ENCODE results near the gene SULT1C2.

SULT1C2 gene

DNA sequence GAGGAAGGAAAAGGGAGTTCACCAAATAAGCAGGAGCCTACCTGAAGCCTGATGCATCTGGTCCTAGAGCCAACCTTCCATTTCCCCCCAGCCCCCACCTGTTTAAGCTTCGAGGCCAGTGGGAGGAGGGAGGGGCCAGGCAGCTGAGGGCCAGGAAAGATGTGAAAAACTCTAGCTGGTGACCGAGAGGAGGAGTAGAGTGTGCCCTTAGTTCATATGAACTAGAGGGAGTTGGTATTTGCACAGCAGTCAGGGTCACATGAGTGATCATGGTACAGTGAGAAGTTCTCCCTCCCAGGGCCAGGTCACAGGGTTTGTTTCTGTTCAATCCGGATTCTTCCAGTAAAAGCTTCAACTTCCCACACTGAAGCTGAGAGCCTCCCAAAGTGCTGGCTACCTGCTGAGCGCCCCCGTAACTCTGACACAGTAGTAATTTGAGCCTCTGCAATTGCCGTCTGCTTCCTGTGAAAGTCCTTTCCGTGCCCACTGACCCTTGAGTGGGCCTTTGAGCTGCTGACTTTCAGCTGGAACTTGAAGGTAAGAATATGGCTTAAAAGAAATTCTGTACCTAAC lies at the start of gene SULT1C2:
TSS of gene SULT1C2 (plus strand) at position 362 of the 573 bp plus-strand sequence. CDS start 4,773 bp downstream, outside the sequence.
- TF ChIP-seq, protein P1, sequence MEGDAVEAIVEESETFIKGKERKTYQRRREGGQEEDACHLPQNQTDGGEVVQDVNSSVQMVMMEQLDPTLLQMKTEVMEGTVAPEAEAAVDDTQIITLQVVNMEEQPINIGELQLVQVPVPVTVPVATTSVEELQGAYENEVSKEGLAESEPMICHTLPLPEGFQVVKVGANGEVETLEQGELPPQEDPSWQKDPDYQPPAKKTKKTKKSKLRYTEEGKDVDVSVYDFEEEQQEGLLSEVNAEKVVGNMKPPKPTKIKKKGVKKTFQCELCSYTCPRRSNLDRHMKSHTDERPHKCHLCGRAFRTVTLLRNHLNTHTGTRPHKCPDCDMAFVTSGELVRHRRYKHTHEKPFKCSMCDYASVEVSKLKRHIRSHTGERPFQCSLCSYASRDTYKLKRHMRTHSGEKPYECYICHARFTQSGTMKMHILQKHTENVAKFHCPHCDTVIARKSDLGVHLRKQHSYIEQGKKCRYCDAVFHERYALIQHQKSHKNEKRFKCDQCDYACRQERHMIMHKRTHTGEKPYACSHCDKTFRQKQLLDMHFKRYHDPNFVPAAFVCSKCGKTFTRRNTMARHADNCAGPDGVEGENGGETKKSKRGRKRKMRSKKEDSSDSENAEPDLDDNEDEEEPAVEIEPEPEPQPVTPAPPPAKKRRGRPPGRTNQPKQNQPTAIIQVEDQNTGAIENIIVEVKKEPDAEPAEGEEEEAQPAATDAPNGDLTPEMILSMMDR (conservative IDR thresholded peaks at IDR 0.05), result no peak
- H3K27ac ChIP-seq, result no peak within 1 kb of the TSS

DNA sequence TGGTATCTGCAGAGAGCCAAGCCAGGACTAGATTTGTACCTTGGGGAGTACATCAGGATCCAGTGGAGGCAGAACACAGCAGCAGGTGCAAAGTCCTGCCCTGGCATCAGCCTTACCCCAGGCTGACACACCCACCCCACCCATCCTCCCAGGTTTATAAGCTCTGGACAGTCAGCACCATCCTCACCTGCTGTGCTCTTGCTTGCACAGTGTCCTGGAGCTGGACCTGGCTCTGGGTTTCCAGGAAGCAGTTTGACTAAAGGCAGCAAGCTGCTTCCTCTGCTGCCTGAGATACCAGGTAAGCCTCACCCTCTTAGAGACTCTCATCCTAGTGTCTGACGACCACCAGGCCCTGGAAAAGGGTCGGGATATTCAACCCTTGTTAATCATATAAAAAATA lies 48.9 kb upstream of the SULT1C2 start, which contains the start of gene SULT1C3:
TSS of gene SULT1C3 (plus strand) at position 183 of the 400 bp plus-strand sequence. CDS start 7,227 bp downstream, outside the sequence.
- TF ChIP-seq, protein P1 (conservative IDR thresholded peaks at IDR 0.05), result no peak

DNA sequence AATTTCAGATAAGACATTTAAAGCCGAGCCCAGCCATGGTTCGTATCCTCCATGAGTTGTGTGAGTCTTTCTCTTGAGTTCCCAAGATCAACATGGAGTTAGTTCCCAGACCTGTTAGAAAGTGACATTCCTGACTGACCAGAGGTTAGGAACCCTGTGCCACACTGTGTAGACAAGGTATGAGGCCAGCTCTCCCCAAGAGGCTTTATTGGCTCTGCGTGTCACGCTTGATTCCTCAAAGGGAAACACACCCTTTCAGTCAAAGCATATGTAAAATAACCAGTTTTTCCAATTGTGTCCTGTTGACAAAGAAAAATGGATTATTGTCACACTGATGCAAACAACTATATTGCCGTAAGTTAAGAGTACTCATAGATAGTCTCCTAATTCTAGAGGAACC lies 47.7 kb upstream of the SULT1C2 start:
- TF ChIP-seq, protein P1 (conservative IDR thresholded peaks at IDR 0.05), result no peak

More for the DNA sequence above, 48.9 kb upstream of the SULT1C2 start, which contains the start of gene SULT1C3:
- H3K27ac ChIP-seq, result no peak within 1 kb of the TSS

DNA sequence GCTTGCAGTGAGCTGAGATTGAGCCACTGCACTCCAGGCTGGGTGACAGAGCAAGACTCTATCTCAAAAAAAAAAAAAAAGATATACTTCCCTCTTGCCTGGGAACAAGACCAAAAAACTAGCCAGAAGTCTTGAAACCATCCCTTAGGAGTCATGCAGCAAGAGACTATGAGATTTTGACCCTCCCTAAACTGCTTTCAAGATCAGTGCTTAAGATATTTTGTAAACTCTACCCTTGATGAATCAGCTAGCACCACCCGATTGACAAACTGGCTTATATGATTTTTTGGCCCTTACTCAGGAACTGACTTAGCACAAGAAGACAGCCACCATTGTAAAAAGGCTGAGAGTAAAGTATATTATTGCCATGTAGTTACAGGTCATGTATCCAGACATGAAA lies 45.1 kb upstream of the SULT1C2 start:
- no peak overlapping the region for H3K27ac ChIP-seq
- TF ChIP-seq, protein P1 (conservative IDR thresholded peaks at IDR 0.05), result no peak

More for the DNA sequence above, 47.7 kb upstream of the SULT1C2 start:
- no peak overlapping the region for H3K27ac ChIP-seq

DNA sequence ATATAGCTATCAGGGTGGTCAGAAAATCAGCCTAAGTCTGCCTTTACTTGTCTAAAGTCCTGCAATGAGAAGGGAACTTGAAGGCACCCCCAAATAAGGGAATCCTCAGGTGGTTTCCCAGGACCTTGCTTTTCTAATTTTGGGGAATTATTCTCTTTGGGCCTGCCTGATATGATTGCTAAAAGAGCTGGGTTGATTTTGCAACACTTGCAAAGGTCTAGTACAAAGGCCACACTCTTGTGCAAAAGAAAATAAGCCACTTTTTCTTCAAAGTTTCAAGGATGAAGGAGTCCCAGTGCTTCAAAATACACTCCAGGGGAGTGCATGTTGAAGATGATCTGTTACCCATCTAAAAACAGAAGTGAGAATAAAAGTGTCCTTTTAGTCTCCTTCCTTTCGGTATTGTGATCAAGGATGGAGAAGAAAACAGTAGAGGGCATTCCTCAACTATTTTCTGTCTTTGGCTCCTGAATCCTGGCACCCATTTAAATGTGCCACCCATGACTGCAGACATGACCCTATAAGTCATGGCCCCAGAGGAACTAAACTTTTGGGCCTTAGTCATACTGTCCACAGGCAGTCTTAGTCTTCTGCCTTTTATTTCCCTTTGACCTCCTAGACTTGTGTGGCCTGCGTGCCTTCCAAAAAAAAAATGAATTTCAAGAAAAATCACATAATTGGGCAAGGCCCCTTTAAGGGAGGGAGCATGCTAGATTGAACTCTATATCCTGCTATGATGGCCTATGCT lies 43.9 kb upstream of the SULT1C2 start:
- TF ChIP-seq, protein P1 (conservative IDR thresholded peaks at IDR 0.05), result no peak

DNA sequence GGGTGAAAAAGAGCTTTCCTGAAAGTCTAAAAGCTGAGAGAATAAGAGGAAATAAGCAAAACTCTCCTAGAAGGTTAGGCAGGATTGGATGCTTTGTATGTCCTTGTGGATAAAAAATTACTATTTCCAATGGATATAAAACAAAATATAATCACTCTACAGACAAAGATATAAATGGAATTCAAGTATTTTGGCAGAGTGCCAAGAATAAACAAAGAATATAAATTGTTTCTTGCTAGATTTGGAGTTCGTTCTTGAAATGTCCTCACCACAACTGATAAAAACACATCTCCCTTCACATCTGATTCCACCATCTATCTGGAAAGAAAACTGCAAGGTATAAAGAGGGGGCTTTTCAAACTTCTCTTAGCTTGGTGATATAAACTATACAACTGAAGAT lies 35.6 kb upstream of the SULT1C2 start:
- H3K27ac ChIP-seq, result no peak overlapping the region
- TF ChIP-seq, protein P1 (conservative IDR thresholded peaks at IDR 0.05), result no peak

More for the DNA sequence above, 43.9 kb upstream of the SULT1C2 start:
- no peak overlapping the region for H3K27ac ChIP-seq

DNA sequence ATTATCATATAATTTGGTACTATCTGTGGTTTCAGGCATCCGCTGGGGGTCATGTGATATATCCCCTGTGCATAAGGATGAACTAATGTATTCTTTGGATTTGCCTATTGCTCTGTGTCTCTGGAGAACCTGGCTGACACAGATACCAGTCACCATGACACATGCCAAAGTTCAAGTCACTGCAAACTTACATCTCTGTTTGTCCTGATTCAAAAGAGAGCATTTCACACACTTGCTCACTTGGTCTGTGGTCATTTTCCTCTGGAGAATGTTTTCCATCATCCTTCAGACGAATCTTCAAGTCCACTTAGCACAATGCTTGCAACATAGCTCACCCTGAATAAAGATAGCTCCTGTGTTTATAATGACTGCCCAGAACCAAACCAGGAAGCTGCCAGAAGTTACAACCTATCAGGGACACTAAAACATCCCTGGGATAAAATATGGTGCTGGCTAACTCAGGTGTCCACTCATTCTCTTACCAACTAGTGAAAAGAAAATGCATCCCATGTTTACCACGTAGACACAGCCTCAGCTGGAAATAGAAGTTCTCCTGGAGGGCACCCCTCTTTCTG lies 30.9 kb upstream of the SULT1C2 start:
- no peak overlapping the region for H3K27ac ChIP-seq
- TF ChIP-seq, protein P1 (conservative IDR thresholded peaks at IDR 0.05), result no peak
